CD4-positive, alpha-beta T cell treated with Interleukin-4 for 1 hour (primary cell): Measurements from ENCODE around the gene PPP1R1B.

Experiments
- DNase-seq, 2 donors: peaks; one replicate each; pipeline ENCODE4 v3.0.0-alpha.2; 2020 to 2022

PPP1R1B gene

GRCh38 chr17:39671651-39672521 is 45.1 kb downstream of the PPP1R1B start:
- no peak for DNase-seq

- no peak for DNase-seq
Observed at GRCh38 chr17:39672522-39673334, 46.0 kb downstream of the PPP1R1B start.

DNA sequence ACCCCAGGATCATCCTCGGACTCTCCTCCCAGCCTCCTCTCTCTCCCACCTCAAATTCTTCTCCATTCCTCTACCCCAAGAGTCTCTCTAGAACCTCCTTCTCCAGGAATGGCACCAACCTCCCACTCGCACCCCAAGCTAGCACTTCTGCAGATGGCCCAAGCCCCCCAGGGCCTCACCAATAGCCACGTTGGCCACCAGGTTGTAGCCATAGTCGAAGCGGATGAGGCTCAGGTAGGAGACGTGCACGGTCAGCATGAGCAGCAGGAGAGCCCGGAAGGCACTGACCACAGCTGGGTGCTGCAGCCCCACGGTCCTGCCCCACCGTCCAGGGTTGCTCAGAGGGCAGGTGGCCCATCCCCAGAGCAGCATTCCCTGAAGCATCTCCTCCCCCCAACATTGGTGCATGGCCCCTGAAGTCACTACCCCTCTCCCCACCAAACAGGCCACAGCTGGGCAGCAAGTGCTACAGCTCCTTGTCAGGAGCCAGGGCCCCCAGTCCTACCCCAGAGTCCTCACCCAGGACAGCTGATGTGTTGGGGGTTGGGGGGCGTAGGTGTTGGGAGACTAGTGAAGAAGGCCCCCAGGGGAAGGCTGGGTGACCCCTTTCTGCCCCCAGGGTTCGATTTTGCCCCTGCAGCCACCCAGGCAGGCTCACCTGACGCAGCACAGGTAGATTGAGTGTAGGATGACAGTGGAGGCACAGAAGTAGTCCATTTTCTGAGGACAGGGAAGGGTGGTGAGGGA is 46.8 kb downstream of the PPP1R1B start:
- no peak for DNase-seq

DNA sequence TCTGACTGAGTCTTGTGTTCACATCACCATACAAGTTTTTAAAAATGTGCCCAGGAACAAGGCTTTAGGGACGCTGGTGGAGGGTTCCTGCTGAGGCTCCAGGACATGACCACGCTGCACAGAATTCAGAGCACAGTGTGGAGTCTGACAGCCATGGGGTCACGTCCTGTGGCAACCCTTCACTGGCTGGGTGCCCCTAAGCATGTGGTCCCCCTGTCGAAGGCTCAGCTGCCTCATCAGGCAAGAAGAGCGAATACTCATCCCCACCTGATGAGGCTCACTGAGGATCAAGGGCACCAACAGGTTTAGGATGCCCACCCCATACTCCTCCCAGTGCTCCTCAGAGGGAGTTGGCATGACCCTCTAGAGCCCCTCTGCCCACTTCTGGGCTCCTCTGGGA is 47.4 kb downstream of the PPP1R1B start:
- no peak for DNase-seq

DNA sequence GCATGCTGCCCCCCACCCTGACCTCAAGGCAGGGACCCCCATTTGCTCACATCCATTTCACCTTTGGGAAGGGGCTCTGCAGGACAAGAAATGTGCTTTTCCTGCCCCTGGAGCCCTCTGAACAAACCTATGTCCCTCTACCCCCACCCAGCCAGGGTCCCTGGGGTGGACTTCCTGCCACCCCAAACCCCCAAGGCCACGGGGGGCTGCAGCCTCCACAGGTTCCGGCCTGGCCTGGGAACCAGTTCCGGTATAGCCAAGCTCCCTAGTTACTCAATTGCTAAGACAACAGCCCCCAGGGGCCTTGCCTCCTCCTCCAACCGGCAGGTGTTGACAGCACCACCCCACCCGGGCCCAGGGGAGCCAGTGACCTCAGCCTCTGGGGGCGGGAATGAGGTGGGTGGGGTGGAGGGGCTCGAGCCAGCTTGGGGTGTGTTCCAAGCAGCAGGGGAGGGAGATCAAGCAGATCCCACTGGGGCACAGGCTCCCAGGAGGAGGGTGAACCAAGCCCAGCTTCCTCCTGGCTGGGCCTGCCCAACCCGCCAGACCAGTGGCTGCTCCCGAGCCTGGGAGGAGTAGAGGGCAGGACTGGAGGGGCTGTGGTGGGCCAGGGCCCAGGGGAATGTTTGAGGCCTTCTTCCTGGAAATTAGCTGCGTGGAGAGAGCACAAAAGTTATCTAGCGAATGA is 48.1 kb downstream of the PPP1R1B start:
- no peak for DNase-seq

- DNase-seq, result no peak
Observed at GRCh38 chr17:39675390-39676082, 48.8 kb downstream of the PPP1R1B start.

GRCh38 chr17:39676198-39676819 is 49.6 kb downstream of the PPP1R1B start:
- peak; percentile 71 to 73 for DNase-seq

- no peak for DNase-seq
Observed at GRCh38 chr17:39677072-39677471, 50.3 kb downstream of the PPP1R1B start.

GRCh38 chr17:39677542-39678339 is 51.0 kb downstream of the PPP1R1B start:
- DNase-seq, result no peak

GRCh38 chr17:39678340-39679116 is 51.8 kb downstream of the PPP1R1B start:
- no peak for DNase-seq

DNA sequence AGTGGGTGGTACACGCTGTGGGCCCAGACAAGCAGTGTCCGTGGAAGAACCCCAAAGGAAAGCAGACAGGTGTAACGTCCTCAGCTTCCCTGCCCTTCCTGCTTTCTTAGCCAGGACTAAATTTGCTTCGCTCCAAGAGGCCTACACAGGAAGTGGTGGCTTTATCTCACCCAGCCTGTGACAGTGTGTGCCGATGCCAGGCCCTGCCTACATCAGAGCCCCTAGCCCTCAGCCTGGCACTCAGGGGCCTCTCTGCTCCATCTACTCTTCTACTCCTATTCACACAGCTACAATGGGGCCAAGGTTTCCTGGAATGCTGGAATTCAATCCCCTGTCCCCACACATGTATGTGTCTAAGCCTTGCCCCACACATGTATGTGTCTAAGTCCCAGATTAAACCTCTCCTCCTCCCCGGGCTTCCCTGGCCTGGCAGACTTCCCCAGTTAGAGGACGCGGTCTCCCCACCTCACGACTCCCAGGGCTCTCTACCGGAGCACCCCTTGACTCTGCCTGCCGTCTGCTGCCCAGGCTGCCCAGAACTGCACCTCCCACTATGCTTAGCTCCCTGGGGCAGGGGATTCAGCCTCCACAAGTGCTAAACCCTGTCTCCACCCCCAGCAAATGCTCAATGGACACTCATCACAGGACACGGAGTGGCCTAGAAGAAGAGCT is 52.9 kb downstream of the PPP1R1B start:
- DNase-seq, result peak; percentile 61 to 64

DNA sequence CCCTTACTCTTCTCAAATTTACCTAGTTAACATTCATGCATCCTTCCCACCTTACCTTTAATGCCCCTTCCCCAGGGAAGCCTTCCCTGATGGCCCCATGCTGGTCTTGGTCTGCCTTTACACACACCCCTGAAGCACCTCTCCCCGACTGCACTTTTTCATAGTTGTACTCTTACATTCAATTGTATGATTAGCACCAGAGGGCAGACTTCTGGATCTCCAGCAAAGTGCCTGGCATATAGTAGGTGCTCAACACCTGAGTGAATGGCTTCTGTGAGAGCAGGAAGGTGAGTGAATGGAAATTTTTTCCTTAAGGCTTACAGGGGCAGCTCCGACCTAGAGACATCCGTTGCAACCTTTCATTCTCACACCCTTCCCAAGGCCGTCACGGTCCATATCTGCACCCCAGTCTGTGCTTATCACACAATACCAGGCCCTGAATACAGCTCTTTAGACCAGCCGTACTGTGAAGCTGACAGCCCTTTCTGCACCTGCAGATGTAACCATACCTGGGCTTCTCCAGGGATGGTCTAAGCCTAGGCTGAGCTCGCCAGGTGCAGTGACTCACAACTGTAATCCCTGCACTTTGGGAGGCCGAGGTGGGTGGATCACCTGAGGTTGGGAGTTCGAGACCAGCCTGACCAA is 56.7 kb downstream of the PPP1R1B start:
- no peak for DNase-seq

- no peak for DNase-seq
Observed at GRCh38 chr17:39684369-39685192, 57.8 kb downstream of the PPP1R1B start.
